HG02970 (cell line): ENCODE results near the gene NTRK2.

Experiments used
- ATAC-seq: cut with Tn5 transposase; IDR thresholded peaks from one replicate; pipeline ENCODE4 v1.9.1; 2021; ENCODE audit warnings: mild to moderate bottlenecking, moderate library complexity, moderate number of reproducible peaks; ENCODE audit not compliant: unreplicated experiment, low FRiP score

NTRK2 gene

DNA sequence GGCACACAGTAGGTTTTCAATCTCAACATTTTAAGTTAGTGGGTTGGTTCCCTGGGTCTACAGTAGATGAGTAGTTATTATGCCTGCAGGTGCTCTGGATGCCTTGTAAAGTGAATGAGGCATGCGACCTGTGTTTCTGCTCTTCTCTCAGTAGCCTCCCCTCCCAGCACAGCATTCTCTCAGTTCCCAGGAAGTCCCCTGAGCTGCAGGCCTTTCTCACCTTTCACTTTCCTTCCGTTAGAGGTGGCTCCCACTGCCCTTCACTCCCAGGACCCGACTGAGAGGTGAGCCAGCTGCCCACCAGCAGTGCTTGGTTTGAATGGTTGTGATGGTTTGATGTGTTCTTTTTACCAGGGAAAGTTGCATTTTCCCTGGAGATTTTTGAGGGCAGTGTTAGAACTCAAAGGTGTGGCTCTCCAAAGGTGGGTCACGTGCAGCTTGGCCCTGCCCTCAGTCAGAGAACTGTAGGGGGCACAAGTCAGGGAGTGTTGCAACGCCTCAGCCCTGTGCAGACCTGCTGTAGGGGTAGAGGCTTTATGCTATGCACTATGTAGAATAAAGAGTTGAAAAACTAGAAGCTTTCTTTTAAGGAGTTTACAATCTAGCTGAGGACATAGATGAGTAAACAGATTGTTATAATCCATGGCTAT lies 173.8 kb downstream of the NTRK2 start:
- ATAC-seq, result no peak

DNA sequence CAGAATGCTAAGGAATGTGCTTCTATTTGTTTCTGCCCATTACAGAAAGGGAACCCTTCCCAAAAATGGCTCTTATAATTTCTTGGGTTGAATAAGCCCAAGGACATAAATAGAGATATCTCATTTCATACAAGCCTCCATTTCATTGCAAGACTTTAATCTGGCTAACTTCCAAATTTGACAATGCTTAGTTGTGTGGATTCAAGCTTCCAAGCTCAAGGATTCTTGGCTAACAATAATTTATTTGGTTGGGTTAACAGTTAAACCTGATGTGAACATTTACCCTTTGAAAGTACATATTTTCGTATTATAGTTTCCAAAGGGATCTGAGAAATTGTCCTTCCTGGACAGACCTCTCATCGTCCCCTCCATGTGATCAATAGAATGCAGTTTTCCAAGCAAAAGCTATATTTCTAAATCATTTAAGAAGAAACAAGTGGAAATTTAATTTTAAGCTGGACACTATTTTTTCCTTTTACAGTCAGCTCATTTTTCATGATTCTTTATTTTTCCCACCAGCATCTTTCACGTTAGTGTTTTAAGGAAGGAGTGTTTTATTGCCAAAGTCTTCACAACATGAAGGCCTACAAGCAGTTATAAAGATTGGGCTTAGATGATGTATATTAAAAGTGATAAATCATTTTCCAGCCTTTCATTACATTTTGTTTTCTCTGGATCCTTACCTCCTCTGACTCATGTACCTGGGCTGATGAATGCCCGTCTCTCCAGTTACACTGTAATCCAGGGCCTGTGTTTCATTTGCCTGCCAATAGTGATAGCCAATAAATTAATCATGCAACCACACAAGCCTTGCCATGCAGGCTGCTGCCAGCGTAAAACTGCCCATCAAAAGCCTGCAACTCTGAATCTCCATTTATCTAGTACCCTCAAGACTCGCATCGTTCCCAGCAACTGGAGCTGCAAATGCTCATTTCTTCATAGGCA lies 176.7 kb downstream of the NTRK2 start:
- no peak for ATAC-seq

DNA sequence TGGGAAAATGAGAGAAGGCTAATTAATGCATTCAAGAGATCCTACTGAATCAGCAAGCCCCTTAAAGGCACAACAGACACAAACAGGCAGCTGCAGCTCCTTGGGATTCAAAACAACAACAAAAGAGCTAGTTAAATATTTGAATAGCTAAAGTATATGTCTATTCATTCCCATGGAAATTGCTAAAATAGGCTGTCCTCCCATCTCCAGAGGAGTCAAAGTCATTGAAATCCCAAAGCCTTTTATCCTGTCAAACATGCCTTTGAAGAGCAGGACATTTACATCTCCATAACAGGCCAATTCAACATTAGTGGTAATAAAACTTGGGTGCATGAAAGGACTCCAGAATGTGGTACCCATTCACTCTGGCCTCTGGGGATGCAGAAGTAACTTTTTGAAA lies 177.4 kb downstream of the NTRK2 start:
- ATAC-seq, result no peak

DNA sequence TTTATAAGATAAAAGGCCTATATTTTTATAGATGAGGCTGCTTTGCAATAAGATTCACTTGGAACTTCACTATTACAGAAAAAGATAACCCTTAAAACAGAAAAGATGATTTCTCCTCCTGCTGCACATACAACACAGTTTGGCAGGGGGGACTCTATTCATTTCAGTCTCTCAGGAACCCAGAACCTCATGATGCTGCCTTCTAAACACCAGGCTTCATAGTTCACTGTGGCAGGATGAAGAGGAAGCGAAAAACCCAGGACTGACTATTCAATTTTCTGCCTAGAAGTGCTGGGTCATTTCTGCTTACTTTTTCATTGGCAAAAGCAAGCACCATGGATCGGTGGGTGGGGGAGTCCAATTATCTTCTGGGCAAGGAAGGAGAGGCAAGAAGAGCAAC lies 179.5 kb downstream of the NTRK2 start:
- no peak for ATAC-seq

DNA sequence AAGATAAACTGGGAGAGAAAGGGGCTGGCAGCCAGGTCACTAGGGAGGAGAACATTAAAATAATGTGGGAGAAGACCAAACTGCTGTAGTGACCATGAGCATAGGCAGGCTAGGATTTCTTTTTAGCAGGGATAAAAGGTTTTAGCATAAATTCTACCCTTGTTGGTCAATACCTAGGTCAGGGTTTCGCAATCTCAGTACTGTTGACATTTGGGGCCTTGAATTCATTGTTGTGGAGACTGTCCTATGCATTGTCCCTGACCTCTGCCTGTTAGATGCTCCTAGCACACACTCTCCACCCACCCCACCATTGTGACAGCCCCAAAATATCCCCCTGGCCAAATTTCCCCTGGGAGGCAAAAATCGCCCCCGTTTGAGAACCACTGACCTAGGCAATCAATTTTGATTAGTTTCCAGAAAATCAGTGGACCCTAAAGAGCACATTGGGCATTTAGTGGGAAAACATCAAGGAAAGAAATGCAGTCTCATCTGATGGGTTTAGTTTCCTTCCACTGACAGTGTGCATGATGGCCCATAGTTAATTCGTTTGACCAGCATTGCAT lies 181.4 kb downstream of the NTRK2 start:
- no peak for ATAC-seq

DNA sequence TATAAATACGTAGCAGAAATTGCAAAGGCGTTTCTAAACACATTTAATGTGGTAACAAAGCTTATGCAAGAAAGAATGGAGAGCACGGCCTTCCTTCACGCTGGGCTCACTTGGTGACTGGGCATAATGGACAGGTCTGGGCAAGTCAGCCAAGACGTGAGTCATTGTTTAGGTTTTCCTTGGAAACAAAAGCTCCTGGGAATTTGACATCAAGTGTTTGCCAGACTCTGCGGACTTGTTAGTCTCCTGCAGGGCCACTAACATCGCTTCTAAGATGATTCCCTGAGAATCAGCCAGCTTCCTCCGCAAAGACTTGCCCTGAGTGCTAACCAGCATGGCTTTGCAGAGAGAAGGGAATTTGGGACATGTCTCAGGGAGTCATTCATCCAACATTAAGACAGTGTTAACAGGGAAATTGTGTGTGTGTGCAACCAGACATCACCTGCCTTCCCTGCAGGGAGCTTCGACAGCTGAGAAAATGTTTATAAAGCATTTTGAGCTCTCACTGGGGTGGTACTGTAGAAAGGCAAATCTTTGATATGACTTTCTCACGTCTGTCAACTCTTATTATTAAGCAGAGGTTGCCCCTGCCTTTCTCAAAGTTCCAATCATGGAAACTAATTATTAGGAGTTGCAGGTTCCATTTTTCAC lies 182.5 kb downstream of the NTRK2 start:
- ATAC-seq, result no peak

DNA sequence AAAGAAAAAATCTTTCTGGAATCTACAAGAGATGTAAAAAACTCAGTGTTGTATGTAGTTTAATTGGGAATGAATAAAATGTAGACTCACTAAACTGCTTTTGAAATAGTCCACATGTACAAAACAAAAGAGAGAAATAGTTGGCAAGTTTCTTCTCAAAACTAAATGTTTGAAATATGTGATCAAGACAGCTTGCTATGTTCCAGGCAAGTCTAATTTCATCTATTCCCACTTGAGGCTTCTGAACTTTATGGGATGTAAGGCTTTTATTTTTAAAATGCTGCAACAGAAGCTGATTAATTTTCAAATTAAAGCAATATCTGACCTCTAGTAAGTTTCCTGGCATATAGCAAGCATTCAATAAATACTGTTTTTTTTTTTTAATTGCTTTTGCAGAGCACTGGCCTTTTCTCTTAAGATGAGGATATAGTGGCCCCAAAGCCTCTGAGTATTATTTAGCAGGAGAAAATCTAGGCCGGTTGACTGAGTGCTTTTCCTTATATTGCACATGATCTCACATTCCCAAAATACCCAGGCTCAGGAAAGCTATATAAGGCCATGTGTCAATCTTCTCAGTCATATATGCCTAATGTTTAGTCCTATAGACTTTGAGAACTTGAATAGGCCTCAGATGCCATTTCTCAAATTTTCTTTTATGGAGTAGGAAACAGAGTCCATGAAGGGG lies 183.2 kb downstream of the NTRK2 start:
- ATAC-seq, result no peak

DNA sequence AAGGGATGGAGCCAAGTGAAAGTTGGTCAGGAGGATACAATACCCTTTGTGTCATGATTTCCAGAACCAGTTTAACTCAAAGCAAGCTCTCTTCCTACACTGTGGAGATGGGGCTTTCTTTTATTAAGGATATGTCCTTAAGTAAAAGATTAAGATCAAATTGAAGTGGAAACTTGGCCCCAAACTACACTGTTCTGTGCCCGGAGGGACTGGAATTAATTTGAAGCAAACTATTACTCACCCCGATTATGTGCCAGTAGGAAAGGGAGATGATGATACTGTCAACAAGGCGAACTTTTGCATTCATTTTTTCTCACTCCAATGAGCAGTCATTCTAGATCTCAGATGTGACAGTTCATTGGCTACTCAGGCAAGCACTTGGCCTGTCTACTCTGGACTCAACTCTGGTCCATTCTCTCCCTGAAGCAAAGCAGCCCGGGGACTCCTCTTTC lies 186.7 kb downstream of the NTRK2 start:
- no peak for ATAC-seq

DNA sequence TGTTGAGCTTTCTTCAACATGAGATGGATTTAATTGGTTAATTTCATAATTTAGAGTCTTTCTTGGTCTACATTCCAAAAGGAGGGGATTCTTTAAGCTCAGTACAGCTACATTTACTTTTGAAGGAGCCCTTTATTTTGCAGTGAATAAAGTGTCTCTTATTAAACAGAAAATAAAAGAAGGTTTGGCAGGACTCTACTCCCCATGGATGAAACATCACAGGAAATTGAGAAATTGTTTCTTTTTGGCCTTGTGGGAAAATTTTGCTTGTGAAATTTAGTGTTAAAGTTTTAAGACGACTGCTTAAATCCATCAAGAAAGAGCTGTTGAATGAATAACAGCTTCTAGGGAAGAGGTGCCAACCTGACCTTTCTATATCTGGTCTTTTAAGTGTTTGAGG lies 187.7 kb downstream of the NTRK2 start:
- ATAC-seq, result no peak

DNA sequence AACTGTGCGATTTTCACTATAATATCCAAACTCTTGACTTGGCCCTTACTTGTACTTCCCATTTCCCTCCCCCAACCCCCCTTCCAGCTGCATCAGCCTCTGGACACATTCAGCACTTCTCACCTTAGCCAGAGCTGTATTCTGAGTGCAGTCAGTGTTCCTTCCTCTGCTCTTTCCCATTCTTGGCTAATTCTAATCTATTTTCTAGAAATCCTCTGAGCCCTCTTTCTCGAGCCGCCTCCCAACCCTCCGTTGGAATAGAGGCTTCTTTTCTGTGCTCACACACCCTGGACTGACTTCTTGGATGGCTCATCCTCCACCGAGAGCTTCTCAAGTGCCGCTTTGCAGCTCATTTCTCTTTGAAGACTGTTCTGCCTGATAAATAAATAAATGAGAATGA lies 188.8 kb downstream of the NTRK2 start:
- no peak for ATAC-seq

DNA sequence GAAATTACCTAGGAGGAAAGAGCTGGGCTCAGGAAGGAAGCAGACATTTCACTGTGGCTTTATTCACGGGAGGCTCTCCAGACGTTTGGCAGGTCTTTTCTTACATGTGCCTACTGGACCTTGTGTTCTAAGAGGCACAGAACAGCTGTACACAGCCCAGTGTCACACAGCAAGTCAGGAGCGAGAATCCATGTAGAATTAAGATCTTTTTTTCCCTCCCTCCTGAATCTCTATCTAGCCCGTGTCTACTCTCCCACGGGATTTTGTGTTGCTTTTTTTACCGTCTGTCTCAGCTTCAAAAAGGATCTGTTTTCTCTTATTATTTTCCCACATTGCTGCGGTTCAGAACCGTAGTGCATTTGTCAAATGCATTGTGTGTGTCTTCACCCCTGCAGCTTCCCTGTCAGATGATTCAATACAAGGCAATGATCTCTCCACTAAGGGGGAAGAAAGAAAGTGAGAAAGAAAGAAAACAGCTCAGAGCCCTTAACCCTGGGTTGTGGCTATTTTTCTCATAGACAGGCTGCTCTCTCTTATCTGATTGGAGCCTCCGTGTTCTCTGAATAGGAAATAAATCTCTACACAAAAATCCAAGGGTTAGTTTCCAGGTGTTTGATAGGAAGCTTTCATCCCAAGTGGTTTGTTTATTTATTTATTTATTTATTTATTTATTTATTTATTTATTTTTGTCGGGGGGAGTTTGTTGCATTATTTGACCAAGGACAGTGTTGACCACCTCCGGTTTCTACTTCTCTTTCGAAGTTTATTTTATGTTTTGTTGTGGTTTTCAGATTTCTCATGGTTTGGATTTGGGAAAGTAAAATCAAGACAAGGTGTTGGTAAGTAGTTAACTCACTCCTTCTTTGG lies 191.0 kb downstream of the NTRK2 start:
- ATAC-seq, result no peak

DNA sequence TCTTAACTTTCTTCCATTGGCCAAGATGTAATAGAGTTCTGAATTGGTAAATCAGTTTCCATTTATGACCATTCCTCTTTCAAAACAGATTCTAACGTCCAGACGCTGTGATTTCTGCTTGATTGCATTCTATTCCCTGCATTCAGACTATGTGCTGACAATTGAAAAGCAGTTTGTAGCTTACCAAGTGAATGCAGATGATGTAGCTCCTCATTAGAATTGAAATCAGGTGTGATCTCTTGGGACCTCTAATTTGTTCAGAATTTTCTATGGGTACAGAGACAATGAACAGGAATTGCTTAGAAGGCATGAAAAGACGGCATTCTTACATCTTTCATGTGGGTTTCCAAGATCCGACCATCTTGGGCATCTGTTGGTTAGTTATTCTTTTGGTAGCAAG lies 191.9 kb downstream of the NTRK2 start:
- no peak for ATAC-seq

DNA sequence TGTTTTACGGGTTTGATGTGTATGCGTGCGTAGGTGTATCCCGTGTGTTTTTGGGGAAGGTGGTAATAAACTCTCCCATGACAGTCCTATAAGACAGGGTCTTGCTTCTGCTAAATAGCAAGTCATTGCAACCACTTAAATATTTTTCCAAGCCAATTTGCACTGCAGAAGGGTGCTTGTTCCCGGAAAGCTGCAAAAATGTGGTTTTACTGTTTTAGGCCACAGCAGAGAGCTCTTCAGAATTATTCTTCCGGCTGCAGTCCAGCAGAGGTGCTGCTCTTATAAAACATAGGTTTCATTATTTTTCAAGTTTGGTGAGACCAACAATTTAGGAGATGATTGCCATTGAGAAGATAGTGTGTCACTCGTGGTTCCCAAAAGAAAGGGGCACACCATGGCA lies 192.8 kb downstream of the NTRK2 start:
- no peak for ATAC-seq

DNA sequence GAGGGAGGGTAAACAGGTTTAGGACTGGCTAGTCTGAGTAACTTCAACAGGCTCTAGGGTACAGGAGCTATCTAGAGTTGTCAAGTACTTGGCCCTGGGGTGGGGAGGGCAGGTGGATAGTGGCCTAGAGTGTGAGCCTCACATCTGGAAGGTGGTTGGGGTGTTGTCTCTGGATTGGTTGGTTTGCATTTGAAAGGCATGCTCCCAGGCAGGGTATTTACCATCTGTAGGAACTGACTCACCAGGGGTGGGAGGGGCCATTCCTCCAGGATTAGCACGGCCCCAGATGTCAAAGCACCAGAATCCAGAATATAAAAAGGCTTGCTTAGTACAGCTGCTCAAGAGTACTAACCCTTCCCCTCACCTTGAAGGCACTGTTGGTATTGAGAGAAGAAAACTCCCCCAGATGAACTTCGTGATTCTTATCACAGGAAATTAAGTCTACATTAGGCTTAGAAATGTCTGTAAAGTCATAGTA lies 193.3 kb downstream of the NTRK2 start:
- ATAC-seq, result no peak

DNA sequence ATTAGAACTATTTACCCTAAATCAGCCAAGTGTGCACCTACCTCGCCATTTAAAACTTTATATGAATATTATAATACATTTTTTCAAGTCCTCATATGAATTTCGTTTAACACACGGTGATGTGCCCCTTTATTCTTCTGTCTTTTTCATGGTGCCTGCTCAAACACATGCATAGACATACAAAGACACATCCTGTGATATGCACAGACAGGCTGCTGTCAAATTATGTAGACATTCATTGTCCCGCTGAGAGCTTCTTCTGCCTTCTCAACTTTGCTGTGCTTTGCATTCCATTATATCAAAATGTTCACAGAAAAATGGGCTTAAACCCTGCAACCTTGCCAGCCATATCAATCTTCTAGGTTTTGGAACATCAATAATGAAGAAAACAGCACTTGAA lies 193.8 kb downstream of the NTRK2 start:
- no peak for ATAC-seq

DNA sequence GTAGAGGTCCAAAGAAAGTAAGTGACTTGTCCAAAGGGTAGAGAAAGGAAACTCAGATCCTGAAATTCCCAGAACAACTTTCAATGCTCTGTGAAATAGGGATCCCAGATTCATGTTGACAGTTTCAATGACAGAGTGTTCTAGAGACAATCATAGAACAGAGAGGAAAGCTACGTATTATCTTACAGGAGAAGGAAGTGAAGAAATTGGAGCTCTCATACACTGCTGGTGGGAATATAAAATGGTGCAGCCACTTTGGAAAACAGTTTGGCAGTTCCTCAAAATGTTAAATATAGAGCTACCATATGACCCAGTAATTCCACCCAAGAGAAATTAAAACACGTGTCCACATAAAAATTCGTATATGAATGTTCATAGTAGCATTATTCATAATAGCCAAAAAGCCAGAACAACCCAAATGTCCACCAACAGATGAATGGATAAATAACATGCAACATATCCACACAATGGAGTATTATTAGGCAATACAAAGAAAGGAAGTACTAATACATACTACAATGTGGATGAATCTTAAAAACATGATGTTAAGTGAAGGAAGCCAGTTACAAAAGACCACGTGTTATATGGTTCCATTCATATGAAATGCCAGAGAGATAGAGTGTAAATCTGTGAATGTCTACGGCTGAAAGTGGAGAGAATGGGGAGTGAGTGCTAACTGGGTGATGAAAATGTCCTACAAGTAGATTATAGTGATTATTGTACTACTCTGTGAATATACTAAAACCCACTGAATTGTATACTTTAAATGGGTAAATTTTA lies 197.1 kb downstream of the NTRK2 start:
- ATAC-seq, result no peak

DNA sequence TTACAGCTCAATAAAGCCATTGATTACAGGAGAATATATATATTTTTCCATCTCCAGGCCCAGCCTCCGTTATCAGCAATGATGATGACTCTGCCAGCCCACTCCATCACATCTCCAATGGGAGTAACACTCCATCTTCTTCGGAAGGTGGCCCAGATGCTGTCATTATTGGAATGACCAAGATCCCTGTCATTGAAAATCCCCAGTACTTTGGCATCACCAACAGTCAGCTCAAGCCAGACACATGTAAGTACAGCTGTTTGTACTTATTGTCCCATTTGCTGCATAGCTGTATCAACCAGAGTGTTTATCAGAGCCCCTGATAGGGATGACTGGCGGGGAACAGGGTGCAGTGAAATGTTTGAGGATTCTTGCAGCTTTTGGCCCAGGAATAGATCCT lies 197.7 kb downstream of the NTRK2 start:
- ATAC-seq, result no peak

DNA sequence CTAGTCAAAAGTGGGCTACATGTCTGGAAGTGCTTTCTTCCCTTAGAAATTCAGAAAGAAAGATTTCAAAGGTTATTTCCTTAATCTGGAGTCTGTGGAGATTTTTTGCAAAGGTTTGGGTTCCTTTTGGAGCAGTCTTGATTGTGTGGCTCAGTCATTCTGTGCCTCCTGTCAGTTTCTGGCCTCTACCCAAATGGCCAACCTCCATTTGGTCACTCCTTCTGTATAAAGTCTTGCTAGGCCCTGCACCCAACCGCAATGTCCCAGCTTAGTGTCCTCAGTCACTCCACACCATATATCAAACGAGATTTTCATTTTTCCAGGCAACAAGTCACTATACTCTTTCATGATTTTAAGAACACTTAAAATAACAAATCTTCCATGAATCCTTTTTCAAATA lies 199.6 kb downstream of the NTRK2 start:
- ATAC-seq, result no peak

DNA sequence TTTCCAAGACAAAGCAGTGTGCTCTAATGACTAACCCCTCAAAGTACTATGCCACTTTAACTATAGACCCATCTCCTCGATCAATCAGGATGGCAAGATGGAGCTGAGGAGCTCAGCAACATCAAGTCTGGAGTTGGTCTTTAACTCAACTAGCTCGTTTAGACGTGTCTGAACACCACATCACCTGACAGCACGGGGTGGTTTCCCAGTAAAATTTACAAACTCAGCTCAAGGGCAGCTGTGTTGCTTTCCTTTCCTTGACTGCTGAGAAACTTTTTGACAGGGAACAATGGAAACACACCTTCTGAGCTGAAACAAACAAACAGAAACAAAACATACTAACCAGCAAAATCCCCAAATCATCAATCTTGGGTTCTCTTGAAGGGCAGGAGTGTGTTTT lies 202.5 kb downstream of the NTRK2 start:
- no peak for ATAC-seq
